Hippocampal formation (tissue), 2 donors: ENCODE data around the gene KRT79.

Experiments used
- DNase-seq, 2 donors: peaks; one replicate each; lab custom pipeline; 2025; lab: John Stamatoyannopoulos, UW

KRT79 gene

DNA sequence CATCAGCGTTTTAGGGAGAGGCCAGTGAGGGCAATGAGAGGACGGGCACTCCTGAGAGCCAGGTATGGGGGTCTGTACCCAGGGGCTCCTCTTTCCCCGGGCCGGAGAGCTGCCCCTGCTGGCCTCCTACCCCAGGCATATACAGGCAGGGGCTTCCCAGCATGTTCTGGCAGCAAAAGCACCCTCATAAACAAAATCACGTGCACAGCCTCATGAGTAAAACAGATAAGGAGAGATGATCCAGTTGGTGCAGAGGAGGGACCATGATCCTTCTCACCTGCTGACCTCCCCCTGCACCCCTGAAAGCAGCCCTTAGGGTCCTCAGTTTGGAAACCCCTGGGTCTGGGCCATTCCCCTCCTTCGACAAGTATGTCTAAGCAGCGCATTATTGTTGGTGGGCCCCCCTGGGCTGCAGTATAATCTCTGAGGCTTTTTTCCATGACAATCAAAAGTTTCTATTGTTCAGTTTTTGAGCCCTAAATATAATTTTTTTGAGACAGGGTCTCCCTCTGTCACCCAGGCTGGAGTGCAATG, 15.2 kb downstream of the KRT79 start:
- DNase-seq, result no peak

DNA sequence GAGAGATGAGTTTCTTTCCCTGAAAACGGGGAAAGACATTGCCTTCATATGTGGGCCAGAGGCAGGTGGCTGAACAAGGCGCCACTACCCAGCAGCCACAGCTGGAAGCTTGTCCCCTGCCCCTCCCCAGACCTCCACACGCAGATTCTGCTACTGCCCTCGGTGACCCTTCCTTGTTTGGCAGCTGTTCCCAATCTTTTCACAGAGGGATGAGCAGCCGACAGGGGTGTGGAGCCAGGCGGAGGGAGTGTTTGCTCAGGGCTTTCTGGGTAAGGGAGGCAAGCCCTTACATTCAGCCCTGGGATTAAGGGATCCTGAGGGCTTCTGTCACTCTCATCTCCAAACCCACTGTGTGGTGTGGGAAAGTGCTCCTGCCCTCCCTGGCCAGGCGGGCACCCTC, 15.7 kb downstream of the KRT79 start:
- DNase-seq, result no peak

DNA sequence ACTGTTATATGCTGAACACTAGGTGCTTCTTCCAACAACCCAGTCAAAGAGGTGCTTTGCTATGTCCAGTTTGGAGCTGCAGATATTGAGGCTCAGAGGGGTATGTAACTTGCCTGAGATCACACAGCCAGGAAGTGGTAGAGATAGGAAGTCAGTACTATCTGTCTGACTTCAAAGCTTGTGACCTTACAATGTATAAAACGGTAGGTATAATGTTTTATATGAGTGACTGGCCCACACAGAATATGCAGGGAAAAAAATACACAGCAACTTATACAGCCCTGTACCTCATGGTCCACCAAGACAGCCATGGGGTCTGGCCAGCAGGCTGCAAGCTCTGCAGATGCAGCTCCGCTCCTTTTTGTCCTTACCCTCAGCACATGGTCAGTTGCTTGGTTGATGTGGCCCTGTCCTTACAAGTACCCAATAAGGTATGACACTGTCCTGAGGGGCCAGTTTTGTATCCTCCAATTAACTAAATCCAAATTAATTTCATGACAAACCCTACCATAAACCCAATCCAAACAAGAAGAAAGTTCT, 16.3 kb downstream of the KRT79 start:
- DNase-seq, result no peak

DNA sequence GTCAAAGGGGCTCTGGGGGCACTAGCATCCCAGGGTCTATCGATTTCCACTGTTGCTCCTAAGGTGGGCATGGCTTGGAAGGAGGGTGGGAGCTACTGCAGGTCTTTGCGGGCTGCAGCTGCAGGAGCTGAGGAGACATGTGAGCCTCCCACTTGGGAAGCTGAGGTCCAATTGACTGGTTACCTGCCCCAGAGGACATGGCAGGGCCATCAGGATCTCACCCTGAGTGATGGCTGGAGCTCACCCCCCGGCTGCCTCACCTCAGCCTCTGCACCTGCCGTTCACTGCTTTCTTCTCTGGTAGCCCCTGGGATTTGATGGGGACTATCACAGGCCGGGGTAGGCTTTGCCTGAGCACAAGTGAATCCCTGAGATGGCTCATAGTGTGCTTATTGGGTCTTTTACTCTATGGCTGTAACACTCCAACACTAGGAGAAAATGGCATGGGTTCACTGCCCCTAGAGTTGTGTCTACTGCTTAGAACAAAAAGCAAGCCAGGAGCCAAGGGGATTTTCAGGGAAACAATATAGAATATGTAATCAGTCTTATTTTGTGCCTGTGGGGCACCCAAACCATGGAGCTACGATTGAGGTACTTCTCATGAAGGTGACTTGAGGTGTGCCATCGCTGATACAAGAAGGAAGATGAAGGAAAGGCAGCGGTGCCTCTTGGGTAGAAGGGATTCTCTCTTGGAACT, 17.0 kb downstream of the KRT79 start:
- no peak for DNase-seq

DNA sequence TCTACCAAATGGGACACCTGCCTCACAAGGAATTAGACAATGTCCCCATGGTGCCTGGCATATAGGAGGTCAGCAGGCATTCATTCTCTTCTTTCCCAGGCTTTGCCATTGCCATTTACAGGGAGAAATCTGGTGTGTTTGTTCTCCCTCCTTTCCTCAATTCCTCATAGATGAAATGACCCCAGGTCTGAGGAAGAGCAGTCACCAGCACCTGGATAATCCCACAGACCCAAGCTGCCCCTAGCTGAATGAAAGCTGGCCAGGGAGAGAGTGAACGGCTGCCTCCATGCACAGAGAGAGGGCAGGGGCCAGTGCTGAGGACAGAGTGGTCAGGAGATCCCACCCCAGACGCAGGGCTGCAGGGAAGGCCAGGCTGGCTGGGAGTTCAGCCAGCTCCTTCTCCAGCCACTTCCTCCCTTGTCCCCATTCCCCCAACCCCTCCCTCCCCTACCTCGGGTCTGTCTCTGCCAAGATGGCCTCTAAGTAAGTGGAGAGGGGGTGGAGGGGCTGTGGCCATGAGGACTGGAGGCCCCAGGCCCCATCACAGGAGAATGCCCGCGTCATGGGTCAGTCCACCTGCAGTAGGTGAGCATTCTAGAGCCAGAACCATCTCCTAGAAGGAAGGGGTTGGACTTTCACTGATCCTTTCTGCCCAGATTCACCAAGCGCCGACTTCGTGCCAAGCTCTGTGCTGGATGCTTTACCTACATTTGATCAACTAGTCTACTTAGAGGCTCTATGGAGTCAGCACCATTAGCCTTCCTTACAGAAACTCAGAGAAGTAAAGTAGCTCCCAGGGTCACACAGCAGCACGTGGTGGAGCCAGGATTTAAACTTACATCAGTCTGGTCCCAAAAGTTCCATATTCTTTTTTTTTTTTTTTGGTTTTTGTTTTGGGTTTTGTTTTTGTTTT, 18.2 kb downstream of the KRT79 start:
- DNase-seq, result no peak

DNA sequence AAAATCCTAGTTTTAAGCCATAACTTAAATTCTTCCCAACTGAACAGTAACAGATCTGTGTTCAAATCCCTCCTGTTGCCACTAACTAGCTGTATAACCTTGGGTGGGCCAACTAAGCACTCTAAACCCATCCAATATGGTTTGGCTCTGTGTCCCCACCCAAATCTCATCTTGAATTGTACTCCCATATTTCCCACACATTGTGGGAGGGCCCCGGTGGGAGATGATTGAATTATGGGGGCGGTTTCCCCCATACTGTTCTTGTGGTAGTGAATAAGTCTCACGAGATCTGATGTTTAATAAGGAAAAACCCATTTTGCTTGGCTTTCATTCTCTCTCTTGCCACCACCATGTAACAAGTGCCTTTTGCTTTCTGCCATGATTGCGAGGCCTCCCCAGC, 18.9 kb downstream of the KRT79 start:
- DNase-seq, result no peak

DNA sequence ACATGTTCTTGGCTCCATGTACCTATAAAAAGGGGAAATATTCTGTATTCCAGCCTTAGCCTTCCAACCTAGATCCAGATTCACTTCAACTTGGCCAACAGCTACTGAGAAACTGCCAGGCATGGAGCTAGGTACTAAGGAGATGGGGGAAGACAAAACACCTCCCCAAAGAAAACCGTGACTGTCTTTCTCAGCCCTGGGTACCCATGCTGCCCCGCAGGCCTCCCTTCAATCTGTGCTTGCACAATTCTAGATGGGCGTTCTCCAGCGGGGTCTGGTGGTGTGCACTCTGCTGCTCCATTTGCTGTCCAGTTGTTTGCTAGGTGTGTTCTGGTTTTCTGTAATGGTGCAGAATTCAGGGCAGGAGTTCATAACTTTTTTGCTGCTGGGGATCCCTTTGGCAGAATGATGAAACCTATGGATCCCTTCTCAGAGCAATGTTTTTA, 19.4 kb downstream of the KRT79 start:
- DNase-seq, result no peak

DNA sequence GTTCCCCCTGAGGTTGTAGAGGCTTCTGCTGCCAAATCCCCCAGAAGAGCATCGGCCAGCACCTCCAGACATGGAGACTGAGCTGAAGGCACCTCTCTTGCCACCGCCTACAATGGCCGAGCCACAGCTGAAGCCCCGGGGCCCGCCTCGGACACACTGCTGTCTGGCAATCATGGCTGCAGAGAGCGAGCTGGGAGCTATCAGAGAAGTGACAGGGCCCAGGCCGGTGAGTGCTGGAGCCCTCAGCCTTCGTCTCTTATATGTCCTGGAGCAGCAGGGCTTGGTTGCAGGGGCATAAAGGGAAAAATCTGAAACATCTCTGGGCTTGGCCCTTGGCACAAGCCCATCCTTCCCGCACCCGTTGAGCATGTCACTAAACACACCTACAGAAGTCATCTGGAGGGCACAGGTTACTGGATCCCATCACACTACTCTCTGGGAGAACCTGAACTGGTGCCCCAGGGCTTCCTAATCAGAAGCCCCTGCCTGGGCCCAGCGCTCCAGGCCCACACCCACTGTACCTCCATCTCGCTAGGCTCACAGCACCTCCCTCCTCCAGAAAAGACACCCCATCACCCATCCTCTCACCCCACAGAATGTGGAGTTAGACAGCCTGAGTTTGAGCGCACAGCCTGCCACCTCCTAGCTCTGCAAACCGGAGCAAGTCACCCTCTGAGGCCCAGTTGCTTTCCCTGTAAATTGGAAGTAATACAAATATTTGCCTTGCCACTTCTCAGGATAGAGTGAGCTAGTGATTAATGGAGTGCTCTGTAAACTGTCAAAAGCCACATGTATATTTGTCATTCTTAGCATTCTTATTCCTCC, 20.0 kb downstream of the KRT79 start, which contains the start of gene KRT4:
Gene KRT4 (minus strand): TSS at position 232 of the 825 bp plus-strand sequence. CDS start 58 bp downstream, at position 174.
- DNase-seq, result no peak

DNA sequence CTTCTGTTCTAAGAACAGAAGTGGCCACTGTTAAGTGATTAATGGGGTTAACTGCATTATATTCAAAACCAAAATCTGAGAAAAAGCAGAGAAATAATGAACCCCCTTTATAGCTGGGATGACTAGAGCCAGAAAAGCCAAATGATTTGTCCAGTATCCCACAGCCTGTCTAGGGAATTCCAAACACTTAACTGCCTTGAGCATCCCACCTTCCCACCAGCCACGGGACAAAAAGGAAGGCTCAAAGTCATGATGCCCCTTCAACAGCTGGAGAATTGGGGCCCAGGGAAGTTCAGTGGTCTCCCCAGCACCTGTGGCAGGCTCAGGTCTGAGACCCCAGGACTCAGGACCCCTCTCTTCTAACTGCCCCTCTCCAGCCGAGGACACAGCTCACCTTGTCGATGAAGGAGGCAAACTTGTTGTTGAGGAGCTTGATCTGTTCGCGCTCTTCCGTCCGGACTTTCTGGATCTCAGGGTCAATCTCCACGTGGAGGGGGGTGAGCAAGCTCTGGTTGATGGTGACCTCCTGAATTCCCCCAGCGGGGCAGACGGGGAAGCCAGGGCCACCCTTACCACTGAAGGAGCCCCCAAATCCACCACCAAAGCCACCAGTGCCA, 20.8 kb downstream of the KRT79 start:
- DNase-seq, result no peak

DNA sequence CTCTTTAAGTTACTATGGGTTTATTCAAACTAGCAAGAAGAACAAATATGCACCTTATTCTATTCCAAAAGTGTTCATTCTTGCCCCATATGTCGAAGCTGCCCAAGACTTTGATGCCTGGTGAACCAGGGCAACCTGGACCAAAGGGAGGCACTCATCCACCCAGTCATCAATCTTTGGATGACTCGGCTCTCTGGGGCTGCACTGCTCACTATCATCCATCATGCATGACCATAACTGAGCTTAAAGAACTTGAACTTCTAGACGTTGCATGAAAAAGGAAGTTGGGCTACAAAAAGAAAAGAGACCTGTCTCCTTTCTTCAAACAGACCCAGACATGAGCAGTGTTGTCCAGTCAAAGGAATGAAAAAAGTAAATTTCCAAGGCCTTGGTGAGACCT, 21.4 kb downstream of the KRT79 start:
- no peak for DNase-seq

DNA sequence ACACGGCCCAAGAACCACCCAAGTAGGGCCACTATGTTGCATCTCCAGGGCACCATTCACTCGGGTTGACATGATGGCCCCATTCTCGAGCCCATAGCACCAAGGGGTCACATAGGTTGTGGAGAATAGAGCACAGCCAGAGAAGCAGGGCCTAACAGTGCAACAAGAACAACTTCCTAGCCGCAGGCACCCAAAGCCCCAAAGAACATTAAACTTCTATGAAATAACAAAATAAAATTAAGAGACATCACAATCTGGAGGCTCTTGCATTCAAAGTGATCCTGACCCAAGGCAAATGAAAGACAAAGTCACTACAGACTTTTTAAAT, 22.1 kb downstream of the KRT79 start:
- DNase-seq, result no peak

DNA sequence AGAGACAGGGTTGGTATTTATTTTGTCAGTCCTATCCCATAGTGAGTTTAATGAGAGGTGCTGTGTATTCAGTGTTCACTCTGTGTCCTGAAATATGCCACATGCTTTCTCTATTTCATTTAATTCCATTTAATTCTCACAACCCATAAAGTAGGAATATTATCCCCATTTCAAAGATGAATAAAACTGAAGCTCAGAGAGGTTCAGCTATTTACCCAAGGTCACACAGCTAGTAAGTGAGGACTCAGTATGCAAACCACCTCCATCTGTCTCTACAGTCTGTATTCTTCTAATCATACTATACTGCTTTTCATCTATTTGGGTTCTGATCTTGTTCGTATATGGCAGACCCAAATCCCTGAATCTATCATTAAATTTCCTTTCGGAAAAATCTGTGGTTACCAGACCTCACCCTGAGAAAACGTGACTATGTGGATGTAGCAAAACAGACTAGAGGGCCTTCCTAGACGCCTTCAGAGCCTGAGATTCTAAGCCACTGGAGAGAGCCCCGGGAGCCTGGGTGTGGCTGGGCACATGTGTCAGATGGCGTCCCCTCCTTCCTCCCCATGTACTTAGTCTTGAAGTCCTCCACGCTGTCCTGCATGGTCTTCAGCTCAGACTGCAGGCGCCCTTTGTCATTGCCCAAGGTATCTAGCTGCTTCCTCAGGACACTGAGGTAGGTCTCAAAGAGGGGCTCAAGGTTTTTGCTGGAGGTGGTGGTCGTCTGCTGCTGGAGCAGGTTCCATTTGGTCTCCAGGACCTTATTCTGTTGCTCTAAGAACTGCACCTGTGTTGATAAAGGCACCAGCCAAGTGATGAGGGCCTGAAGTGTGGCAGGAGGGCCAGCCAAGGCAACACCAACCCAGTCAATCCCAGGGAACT, 22.7 kb downstream of the KRT79 start:
- no peak for DNase-seq

DNA sequence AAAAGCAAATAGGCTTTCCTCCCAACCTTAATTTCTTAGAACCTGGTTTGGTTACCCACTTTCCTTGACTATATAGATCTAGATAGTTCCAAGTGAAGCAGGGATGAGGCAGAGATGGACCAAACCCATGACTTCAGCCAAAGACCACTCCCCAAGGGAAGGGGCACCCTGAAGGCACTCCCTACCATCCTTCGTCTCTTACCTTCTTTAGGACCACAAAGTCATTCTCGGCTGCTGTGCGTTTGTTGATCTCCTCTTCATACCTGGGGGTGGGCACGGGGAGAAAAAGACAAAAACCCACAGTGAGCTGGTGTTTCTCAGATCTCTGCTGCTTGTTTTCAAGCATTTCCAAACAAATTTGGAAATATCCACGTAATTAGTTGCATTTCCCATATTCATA, 23.6 kb downstream of the KRT79 start:
- DNase-seq, result no peak

DNA sequence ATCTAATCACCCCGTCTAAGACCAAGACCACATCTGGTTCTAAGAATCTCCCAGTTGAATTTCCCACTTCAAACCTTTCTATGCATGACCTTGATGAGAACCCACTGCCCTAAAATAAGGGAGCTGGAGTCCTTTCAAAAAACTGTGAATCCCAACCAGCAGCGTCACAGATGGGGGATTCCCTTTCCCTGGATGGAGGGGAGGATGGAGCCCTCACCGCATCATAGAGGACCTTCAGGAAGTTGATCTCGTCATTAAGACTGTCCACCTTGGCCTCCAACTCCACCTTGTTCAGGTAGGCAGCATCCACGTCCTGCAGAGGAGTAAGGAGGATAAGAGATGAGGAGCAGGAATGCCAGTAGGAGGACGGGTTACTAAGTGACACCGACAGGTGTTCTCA, 24.9 kb downstream of the KRT79 start:
- DNase-seq, result no peak

DNA sequence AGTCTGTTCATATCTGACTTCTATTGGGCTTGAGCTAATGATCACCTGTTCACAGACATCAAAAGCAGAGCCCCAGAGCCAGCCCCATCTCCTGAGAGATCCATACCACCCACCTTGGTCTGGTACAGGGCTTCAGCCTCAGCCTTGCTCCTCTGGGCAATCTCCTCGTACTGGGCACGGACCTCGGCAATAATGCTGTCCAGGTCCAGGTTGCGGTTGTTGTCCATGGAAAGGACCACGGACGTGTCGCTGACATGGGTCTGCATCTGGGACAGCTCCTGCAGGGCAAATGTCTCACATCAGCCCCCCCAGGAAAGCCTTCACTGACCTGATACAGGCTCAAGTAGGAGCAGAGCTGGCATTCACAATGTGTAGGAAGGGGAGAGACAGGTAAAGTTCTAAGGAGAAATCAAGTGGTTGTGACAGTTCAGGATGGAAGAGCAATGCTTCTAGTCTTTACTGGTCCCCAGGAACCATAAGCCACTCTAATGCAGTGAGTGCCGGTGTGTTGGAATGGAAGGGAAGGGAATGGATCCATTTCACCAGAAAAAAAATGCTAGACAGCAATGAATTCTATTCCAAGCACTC, 25.4 kb downstream of the KRT79 start:
- no peak for DNase-seq

DNA sequence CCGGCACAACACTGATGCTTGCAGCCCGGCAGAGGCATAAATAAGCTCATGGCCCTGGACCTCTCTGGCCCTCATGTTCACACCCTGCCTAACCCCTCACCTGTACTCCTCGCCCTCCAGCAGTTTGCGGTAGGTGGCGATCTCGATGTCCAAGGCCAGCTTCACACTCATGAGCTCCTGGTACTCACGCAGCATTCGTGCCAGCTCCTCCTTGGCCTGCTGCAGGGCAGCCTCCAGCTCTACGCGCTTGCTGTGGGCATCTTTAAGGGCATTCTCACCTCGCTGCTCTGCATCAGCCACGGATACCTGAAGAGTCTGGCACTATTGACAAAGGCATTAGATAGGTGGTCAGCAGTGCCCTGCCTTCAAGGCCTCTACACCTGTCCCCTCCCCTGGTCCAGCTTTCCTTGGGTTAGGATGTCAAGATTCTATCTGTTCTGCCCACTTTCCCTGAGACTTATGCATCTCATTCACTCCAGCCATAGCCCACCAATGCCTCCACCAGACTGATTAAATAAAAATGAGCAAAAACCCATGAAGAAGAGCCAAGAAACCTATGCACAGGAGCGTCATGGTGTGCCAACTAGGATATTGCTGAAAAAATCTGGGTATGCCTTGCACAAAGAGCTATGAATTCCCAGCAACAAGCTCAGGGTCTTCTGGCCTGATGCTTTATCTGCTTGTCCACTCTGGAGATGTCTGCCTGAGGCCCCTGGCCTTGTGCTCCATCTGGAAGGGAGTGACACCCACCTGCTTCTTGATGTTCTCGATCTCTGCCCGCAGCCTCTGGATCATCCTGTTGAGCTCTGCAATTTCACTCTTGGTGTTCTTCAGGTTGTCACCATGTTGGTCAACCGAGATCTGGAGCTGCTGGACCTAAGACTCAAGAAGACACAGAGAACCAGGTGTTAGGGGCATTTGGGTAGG, 26.3 kb downstream of the KRT79 start:
- no peak for DNase-seq

DNA sequence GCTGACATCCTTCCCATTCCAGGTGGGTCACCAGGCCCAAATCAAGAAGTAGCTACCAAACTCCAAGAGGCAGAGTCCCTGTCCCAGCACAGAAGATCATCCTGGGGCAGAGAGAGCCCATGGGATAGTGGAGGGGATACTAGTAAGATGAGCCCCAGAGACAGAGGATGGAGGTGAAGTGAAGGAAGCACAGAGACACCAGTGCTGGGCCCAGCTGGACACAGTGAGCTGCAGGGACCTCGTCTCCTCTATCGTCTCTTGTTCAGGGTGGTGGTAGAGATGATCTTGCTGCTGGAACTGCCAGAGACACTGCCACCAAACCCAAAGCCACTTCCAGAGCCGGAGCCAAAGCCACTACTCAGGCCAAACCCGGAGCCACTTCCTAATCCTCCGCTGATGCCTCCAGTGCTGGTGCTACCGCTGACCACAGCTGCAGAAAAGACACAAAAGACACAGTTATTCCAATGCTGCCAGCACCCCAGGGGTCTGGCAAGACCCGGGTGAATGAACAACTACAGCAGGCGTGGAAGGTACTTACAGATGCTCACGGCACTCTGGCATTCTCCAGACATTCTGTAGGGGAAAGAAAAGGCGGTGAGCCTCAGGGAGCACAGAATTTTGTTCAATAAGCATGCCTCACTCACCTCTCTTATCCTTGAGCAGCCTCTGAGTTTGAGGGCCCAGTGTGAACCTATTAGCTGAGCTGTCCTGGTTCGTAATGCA, 27.1 kb downstream of the KRT79 start:
- DNase-seq, result no peak

DNA sequence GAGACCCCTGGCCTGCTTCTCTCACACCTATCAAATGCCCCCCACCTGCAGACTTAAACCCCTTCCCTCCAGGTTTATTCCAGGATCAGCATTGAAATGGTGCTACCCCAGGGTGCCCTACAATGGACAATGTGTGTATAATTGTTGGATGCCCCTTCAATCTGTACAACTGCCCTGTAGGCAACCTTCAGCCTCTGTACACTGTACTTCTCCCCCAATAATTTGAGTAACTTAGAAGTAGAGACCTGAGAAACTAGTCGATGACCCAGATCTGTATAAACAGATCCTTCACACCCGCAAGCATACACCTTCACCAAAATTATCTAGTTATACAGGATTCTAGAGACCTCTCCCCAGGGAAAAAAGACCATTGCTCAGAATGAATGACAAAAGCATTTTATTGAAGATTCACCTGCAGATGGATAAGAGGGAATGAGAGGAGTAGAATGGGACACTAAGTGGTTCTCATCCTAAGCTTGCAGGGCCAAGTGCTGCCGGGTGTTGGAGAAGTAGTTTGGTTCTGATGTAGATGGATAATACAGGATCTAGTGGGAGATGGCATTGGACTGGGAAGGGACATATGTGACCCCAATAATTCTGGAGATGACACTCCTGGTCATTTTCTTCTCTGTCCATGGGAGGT, 27.8 kb downstream of the KRT79 start:
- DNase-seq, result no peak
